Endothelial cell of umbilical vein (primary cell): ENCODE results near the gene SAMSN1. TPM values are rescaled to one million over a fixed set of nuclear protein-coding genes. Genes with fewer than 3 reads are reported as not detected.

Experiments used
- BruUV-seq: library from RNA; stranded (reverse); fragments of 400-500 nt; replicated peaks from 2 replicates; lab custom pipeline; 2021; lab: Mats Ljungman, UMichigan
- CTCF ChIA-PET: fragments of 300-600, 350-600 bp; sonication (Branson Sonifier 250); formaldehyde crosslinking; loops from one replicate; lab custom pipeline; 2021; ENCODE audit warnings: antibody characterized with exemption, inconsistent platforms; lab: Charles Lee
- POLR2A ChIA-PET: fragments of 300-600, 350-600 bp; sonication (Branson Sonifier 250); formaldehyde crosslinking; loops from one replicate; lab custom pipeline; 2021; ENCODE audit warnings: antibody characterized with exemption, inconsistent platforms; lab: Charles Lee
- DNase-seq: peaks from one replicate; pipeline ENCODE4 v3.0.0-alpha.2; 2011; ENCODE audit warnings: low read depth, low spot score
- FAIRE-seq: peaks from 2 replicates; lab custom pipeline; 2011; peaks lifted over from hg19 to GRCh38; lab: Jason Lieb, UNC
- H2AFZ ChIP-seq: 2 replicates; pipeline ENCODE4 v1.6.0; 2012; ENCODE audit warnings: low read depth, low read length, control low read depth, inconsistent platforms
- H3K27ac ChIP-seq: 2 replicates; pipeline ENCODE4 v1.5.1; 2011; ENCODE audit warnings: low read depth, mild to moderate bottlenecking, control low read depth, low read length, moderate library complexity; ENCODE audit not compliant: insufficient read depth
- H3K27me3 ChIP-seq, 2 experiments: 2 replicates each; pipeline versions ENCODE4 v1.6.0 to v1.6.1; 2011; ENCODE audit warnings: low read length in 2 of 2, mixed read lengths in 1 of 2; ENCODE audit not compliant: control insufficient read depth in 2 of 2, insufficient read depth in 2 of 2
- H3K36me3 ChIP-seq, 2 experiments: 2 replicates in 1 of 2; 3 replicates in 1 of 2; pipeline ENCODE4 v1.5.1; 2011; ENCODE audit warnings: low read length in 2 of 2, mild to moderate bottlenecking in 1 of 2, moderate library complexity in 1 of 2; ENCODE audit not compliant: control insufficient read depth in 2 of 2, insufficient read depth in 2 of 2; ENCODE audit errors: extremely low read depth in 1 of 2
- H3K4me1 ChIP-seq: 3 replicates; pipeline ENCODE4 v1.5.1; 2011; ENCODE audit warnings: mild to moderate bottlenecking, low read length; ENCODE audit not compliant: control insufficient read depth, insufficient read depth; ENCODE audit errors: extremely low read depth
- H3K4me2 ChIP-seq: 2 replicates; pipeline ENCODE4 v1.6.1; 2011; ENCODE audit warnings: low read length, control low read depth, mixed read lengths; ENCODE audit not compliant: insufficient read depth
- H3K4me3 ChIP-seq, 3 experiments: fragments of 200-600 bp in 1 of 3; sonication (generic), shearing (Covaris generic) in 1 of 3; replicated peaks in 1 of 3; 2 replicates each; pipeline ENCODE4 v1.5.1; 2011 to 2016; ENCODE audit warnings: control low read depth in 3 of 3, low read length in 3 of 3, mild to moderate bottlenecking in 2 of 3, inconsistent platforms in 1 of 3, low read depth in 1 of 3, moderate library complexity in 1 of 3; ENCODE audit not compliant: insufficient read depth in 1 of 3
- H3K79me2 ChIP-seq: 2 replicates; pipeline ENCODE4 v1.6.0; 2012; ENCODE audit warnings: low read length, inconsistent platforms; ENCODE audit not compliant: control insufficient read depth, insufficient read depth
- H3K9ac ChIP-seq: replicated peaks from 2 replicates; pipeline ENCODE3; 2011; ENCODE audit warnings: low read length, control low read depth; ENCODE audit not compliant: insufficient read depth; ENCODE audit errors: extremely low read depth
- H3K9me1 ChIP-seq: replicated peaks from 3 replicates; pipeline ENCODE4 v1.6.0; 2011; ENCODE audit warnings: mild to moderate bottlenecking, low read length; ENCODE audit not compliant: control insufficient read depth, insufficient read depth; ENCODE audit errors: extremely low read depth
- H3K9me3 ChIP-seq: replicated peaks from 2 replicates; pipeline ENCODE4 v1.5.1; 2012; ENCODE audit warnings: low read length, inconsistent platforms; ENCODE audit not compliant: control insufficient read depth, insufficient read depth
- H4K20me1 ChIP-seq: replicated peaks from 2 replicates; pipeline ENCODE3; 2011; ENCODE audit warnings: mild to moderate bottlenecking, low read length; ENCODE audit not compliant: control insufficient read depth, insufficient read depth; ENCODE audit errors: extremely low read depth
- CTCF ChIP-seq, 2 donors: IDR thresholded peaks; 1 replicate in 1 of 2; 2 replicates in 1 of 2; pipeline ENCODE4 v1.5.1; 2011; ENCODE audit warnings: low read length in 2 of 2, mild to moderate bottlenecking in 2 of 2, moderate library complexity in 2 of 2, control low read depth in 1 of 2, inconsistent platforms in 1 of 2, low read depth in 1 of 2; ENCODE audit not compliant: insufficient read depth in 1 of 2; ENCODE audit errors: extremely low read depth in 1 of 2
- EZH2 ChIP-seq: IDR thresholded peaks from 2 replicates; pipeline ENCODE4 v1.6.1; 2012; ENCODE audit warnings: borderline replicate concordance, low read depth, mild to moderate bottlenecking, moderate library complexity, low read length, inconsistent platforms; ENCODE audit not compliant: severe bottlenecking
- FOS ChIP-seq: IDR thresholded peaks from 2 replicates; pipeline ENCODE4 v1.6.1; 2011; ENCODE audit warnings: mild to moderate bottlenecking, low read length, moderate library complexity, borderline replicate concordance; ENCODE audit not compliant: insufficient read depth
- GATA2 ChIP-seq: IDR thresholded peaks from 2 replicates; pipeline ENCODE4 v1.7.0; 2011; ENCODE audit warnings: low read depth, mild to moderate bottlenecking, moderate library complexity, mixed read lengths, low read length; ENCODE audit not compliant: insufficient read length, insufficient read depth
- JUN ChIP-seq: IDR thresholded peaks from 2 replicates; pipeline ENCODE4 v1.6.1; 2011; ENCODE audit warnings: borderline replicate concordance, low read depth; ENCODE audit not compliant: insufficient read length, insufficient read depth
- MAX ChIP-seq: IDR thresholded peaks from 2 replicates; pipeline ENCODE4 v1.6.1; 2011; ENCODE audit not compliant: insufficient read depth, insufficient read length
- MYC ChIP-seq: IDR thresholded peaks from one replicate; pipeline ENCODE4 v1.6.1; 2011; ENCODE audit warnings: mild to moderate bottlenecking, low read depth, low read length
- POLR2A ChIP-seq: IDR thresholded peaks from 2 replicates; pipeline ENCODE4 v1.6.1; 2012; ENCODE audit warnings: low read depth, mild to moderate bottlenecking, control low read depth, low read length
- POLR2AphosphoS5 ChIP-seq: IDR thresholded peaks from 2 replicates; pipeline ENCODE4 v1.6.1; 2012; ENCODE audit warnings: low read depth, mild to moderate bottlenecking, control low read depth, low read length, moderate library complexity; ENCODE audit not compliant: insufficient read depth
- dilution Hi-C: fragments of 300-500 bp; cut with MboI; formaldehyde crosslinking; loops from one replicate; pipeline ENCODE4 v1.15.0; 2019; ENCODE audit warnings: low sequenced_read_pairs; ENCODE audit not compliant: extremely low pct_ligation_motif_present
- intact Hi-C: fragments of 100-400 bp; cut with micrococcal nuclease; formaldehyde crosslinking; loops from one replicate; pipeline ENCODE4 v1.10.0; 2022
- polyA plus RNA-seq, 4 experiments: library from polyadenylated mRNA; depleted of rRNA in 3 of 4; stranded (reverse) in 3 of 4; unstranded in 1 of 4; fragments of >200 nt; gene quantifications; 2 replicates each; pipeline versions ENCODE4 v1.2.1 to v1.2.3, GENCODE V29; 2011 to 2012; ENCODE audit warnings: missing spikeins in 1 of 4
- total RNA-seq: library from RNA; stranded (reverse); gene quantifications from 2 replicates; pipeline ENCODE4 v1.2.3, GENCODE V29; 2021

SAMSN1 gene
- total and polyA plus RNA-seq, 2 donors (not counting 3 experiments of a cell fraction or from before 2014, with no cell fraction given) = 2.5 to 5.3 TPM

GRCh38 chr21:14526199-14526598, 19.9 kb downstream of the SAMSN1 start:
- FAIRE-seq = no peak
- TF ChIP-seq POLR2A (no peak), MYC (no peak), JUN (no peak), CTCF (IDR thresholded peaks at IDR 0.05; ENCODE audit: extremely low read depth in 1 of 2, insufficient read depth in 1 of 2, low read depth in 1 of 2, low read length in 2 of 2) (no peak), EZH2 (no peak), MAX (no peak), FOS (no peak), POLR2AphosphoS5 (no peak), GATA2 (no peak)
- DNase-seq = no peak
- Histone ChIP-seq H3K4me1 (no peaks in the 10 kb centered on the region), H3K9me3 (no peaks in the 10 kb centered on the region), H2AFZ (no peak overlapping the region), H3K27me3 (no peaks in the 10 kb centered on the region), H3K79me2 (peaks cover 19% of the 10 kb centered on the region), H3K27ac (no peak overlapping the region), H3K9ac (no peak overlapping the region), H3K4me2 (no peak overlapping the region), H3K4me3 (no peak overlapping the region), H4K20me1 (no peaks in the 10 kb centered on the region), H3K36me3 (no peaks in the 10 kb centered on the region), H3K9me1 (no peaks in the 10 kb centered on the region)
- intact Hi-C loops (no loop called here), dilution Hi-C loops (no loop called here)
- no TSS peak for BruUV-seq
- CTCF ChIA-PET = interaction anchor here (1.4 to 1.6 kb wide), 2 partner anchors 10 to 212 kb away, joined by 4 to 5 read pairs; no protein-coding TSS in a partner anchor
- POLR2A ChIA-PET = no interaction called here
